Measurements from ENCODE around the gene KRT74.

KRT74 gene

DNA sequence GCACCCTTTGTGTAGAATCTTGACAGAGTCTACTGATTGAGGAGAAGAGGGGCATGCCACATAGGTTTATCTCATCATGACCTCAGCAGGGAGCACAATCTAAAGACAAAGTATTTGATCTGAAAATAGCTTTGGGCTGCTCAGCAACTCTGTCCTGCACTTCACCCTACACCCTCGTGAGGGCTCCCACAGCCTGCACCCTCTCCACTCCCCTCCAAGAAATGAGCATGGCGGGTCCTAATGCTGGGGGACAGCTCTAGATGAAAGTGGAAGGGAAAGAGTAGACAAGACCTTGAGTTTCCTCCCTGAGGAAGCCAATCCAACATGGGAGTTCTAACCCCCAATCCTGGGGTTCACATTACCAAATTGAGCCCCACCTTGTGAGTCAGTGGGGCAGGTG is 42.7 kb downstream of the KRT74 start:
- no peak overlapping the region for H3K4me3 ChIP-seq (ENCODE audit: low read depth, low read length)
- no peak overlapping the region for H3K27ac ChIP-seq
- H3K4me1 ChIP-seq: no peaks in the 10 kb centered on the region
- H3K36me3 ChIP-seq (ENCODE audit: control insufficient read depth, insufficient read depth, low read length): no peaks in the 10 kb centered on the region
- TF ChIP-seq, protein P1, sequence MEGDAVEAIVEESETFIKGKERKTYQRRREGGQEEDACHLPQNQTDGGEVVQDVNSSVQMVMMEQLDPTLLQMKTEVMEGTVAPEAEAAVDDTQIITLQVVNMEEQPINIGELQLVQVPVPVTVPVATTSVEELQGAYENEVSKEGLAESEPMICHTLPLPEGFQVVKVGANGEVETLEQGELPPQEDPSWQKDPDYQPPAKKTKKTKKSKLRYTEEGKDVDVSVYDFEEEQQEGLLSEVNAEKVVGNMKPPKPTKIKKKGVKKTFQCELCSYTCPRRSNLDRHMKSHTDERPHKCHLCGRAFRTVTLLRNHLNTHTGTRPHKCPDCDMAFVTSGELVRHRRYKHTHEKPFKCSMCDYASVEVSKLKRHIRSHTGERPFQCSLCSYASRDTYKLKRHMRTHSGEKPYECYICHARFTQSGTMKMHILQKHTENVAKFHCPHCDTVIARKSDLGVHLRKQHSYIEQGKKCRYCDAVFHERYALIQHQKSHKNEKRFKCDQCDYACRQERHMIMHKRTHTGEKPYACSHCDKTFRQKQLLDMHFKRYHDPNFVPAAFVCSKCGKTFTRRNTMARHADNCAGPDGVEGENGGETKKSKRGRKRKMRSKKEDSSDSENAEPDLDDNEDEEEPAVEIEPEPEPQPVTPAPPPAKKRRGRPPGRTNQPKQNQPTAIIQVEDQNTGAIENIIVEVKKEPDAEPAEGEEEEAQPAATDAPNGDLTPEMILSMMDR (IDR thresholded peaks at IDR 0.05): no peak
- no peaks in the 10 kb centered on the region for H3K9me3 ChIP-seq (ENCODE audit: control insufficient read depth, low read length)
- H3K9ac ChIP-seq: no peak overlapping the region
- H3K27me3 ChIP-seq (ENCODE audit: control insufficient read depth, insufficient read depth, low read length): no peaks in the 10 kb centered on the region
- no peak overlapping the region for H2AFZ ChIP-seq
- H3K79me2 ChIP-seq: no peaks in the 10 kb centered on the region
- no peak overlapping the region for H3K4me2 ChIP-seq (ENCODE audit: low read length)

DNA sequence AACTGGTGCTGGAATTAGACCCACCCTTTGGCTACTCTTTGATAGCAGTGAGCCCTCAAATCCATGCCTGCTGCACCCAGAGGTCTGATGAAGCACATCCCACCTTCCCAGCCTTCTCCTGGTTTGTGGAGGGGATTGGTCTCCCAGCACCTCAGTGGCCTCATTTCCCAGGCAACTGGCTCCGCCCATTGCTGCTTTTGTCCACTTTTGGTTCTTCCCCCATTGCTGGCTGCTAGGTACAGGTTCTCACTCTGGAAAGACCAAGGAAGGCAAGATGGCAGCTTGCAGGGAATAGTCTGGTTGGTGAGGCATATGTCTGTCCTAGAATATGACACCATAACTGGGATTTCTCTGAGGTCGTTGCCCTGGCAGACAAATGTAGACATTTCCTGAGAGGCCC is 43.3 kb downstream of the KRT74 start:
- TF ChIP-seq, protein P1 (IDR thresholded peaks at IDR 0.05): no peak
- Histone ChIP-seq H3K79me2 (no peaks in the 10 kb centered on the region), H3K36me3 (ENCODE audit: control insufficient read depth, insufficient read depth, low read length) (no peaks in the 10 kb centered on the region), H3K9me3 (ENCODE audit: control insufficient read depth, low read length) (no peaks in the 10 kb centered on the region), H2AFZ (no peak overlapping the region), H3K27me3 (ENCODE audit: control insufficient read depth, insufficient read depth, low read length) (no peaks in the 10 kb centered on the region), H3K9ac (no peak overlapping the region), H3K27ac (no peak overlapping the region), H3K4me3 (ENCODE audit: low read depth, low read length) (no peak overlapping the region), H3K4me2 (ENCODE audit: low read length) (no peak overlapping the region), H3K4me1 (no peaks in the 10 kb centered on the region)

DNA sequence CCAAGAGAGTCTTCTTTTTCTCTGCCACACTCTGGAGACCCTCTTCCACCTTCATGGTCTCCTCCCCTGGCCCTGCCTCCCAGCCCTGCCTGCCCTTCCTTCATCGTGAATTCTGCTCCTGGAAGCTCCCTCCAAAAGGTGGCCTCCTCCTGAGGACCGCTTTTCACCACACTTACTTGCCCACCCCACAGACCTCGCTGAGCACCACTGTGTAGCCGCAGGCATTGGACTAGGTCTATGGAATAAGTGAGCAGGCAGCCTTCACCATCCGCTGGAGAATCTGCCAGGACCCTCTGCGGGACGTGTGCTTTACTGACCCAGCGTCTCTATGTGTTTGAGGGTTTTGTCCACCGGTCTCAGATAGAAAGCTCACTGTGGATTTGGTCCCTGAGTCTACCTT is 43.8 kb downstream of the KRT74 start:
- Histone ChIP-seq H3K36me3 (ENCODE audit: control insufficient read depth, insufficient read depth, low read length) (no peaks in the 10 kb centered on the region), H2AFZ (no peak overlapping the region), H3K27me3 (ENCODE audit: control insufficient read depth, insufficient read depth, low read length) (no peaks in the 10 kb centered on the region), H3K4me2 (ENCODE audit: low read length) (no peak overlapping the region), H3K4me3 (ENCODE audit: low read depth, low read length) (no peak overlapping the region), H3K9me3 (ENCODE audit: control insufficient read depth, low read length) (no peaks in the 10 kb centered on the region), H3K27ac (no peak overlapping the region), H3K9ac (no peak overlapping the region), H3K79me2 (no peaks in the 10 kb centered on the region), H3K4me1 (no peaks in the 10 kb centered on the region)
- TF ChIP-seq, protein P1 (IDR thresholded peaks at IDR 0.05): no peak

DNA sequence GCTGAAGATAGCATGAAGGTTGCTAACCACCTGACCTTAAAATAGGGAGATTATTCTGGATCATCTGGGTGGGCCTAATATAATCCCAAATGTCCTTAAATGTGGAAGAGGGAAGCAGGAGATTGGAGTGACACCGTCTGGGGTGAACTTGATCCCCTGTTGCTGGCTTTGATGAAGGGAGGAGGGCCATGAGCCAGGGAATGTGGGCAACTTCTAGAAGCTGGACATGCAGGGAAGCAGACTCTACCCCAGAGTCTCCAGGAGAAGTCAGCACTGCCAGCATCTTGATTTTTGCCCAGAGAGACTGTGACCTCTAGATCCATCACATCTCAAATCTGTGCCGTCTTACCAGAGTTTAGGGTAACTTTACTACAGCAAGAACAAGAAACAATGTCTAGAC is 44.2 kb downstream of the KRT74 start:
- Histone ChIP-seq H3K4me2 (ENCODE audit: low read length) (no peak overlapping the region), H3K4me3 (ENCODE audit: low read depth, low read length) (no peak overlapping the region), H3K27ac (no peak overlapping the region), H3K9me3 (ENCODE audit: control insufficient read depth, low read length) (no peaks in the 10 kb centered on the region), H3K4me1 (no peaks in the 10 kb centered on the region), H3K36me3 (ENCODE audit: control insufficient read depth, insufficient read depth, low read length) (no peaks in the 10 kb centered on the region), H3K79me2 (no peaks in the 10 kb centered on the region), H3K27me3 (ENCODE audit: control insufficient read depth, insufficient read depth, low read length) (no peaks in the 10 kb centered on the region), H2AFZ (no peak overlapping the region), H3K9ac (no peak overlapping the region)
- TF ChIP-seq, protein P1 (IDR thresholded peaks at IDR 0.05): no peak

DNA sequence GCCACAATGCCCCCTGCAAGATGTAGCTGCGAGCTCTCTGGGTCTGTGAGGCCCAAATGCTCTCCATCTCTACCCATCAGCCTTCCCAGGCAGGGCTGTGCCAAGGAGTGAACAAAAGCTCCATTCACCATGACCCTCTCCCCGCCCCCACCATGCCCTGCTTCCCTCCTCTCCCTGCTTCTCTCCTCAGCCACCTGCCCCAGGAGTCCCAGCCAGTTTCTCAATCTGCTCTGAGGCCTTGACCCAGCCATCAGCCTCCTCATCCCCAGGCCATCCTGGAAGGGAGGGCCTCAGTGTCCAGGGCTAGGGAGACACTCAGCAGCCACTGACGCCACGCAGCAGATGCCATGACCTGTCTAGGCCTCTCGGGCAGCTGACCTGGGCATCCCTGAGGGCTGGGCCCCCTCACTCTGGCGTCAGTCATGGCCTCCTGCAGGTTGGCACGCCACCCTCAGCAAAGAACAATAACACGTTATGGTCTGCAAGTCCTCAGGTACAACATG is 45.0 kb downstream of the KRT74 start:
- Histone ChIP-seq H3K9ac (no peak overlapping the region), H3K4me2 (ENCODE audit: low read length) (no peak overlapping the region), H3K4me3 (ENCODE audit: low read depth, low read length) (no peak overlapping the region), H2AFZ (no peak overlapping the region), H3K79me2 (no peaks in the 10 kb centered on the region), H3K27ac (no peak overlapping the region), H3K4me1 (no peaks in the 10 kb centered on the region), H3K9me3 (ENCODE audit: control insufficient read depth, low read length) (no peaks in the 10 kb centered on the region), H3K36me3 (ENCODE audit: control insufficient read depth, insufficient read depth, low read length) (no peaks in the 10 kb centered on the region), H3K27me3 (ENCODE audit: control insufficient read depth, insufficient read depth, low read length) (no peaks in the 10 kb centered on the region)
- TF ChIP-seq, protein P1 (IDR thresholded peaks at IDR 0.05): no peak

Data from parathyroid adenoma (tissue), 2 donors.